Measurements from ENCODE around the gene ARHGEF5. TPM values are rescaled to one million over a fixed set of nuclear protein-coding genes. Genes with fewer than 3 reads are reported as not detected.
A peak's percentile ranks its signal among the peaks of the same experiment; 100 is the strongest.

The ARHGEF5 gene
- total RNA-seq, 2 experiments from 2014 or later = 7.6 to 7.7 TPM

GRCh38 chr7:144391823-144392255 is 36.6 kb downstream of the ARHGEF5 start:
- H3K9me3 Mint-ChIP-seq = no peaks in the 10 kb centered on the region
- peak overlapping the region; percentile 52 for H3K27ac Mint-ChIP-seq
- peaks cover 4% of the 10 kb centered on the region for H3K27me3 Mint-ChIP-seq
- peak overlapping the region; percentile 70 for H3K4me3 Mint-ChIP-seq
- peaks cover 3% of the 10 kb centered on the region for H3K4me1 Mint-ChIP-seq
- POLR2A ChIA-PET = no interaction called here
- DNase-seq = no peak
- ATAC-seq (ENCODE audit: low read depth) = peak; percentile 73
- H3K36me3 Mint-ChIP-seq = no peaks in the 10 kb centered on the region

GRCh38 chr7:144397086-144397485 is 41.9 kb downstream of the ARHGEF5 start:
- H3K36me3 Mint-ChIP-seq = no peaks in the 10 kb centered on the region
- DNase-seq = no peak
- H3K4me1 Mint-ChIP-seq = no peaks in the 10 kb centered on the region
- no peak overlapping the region for H3K4me3 Mint-ChIP-seq
- no peak for ATAC-seq (ENCODE audit: low read depth)
- no peaks in the 10 kb centered on the region for H3K9me3 Mint-ChIP-seq
- POLR2A ChIA-PET = no interaction called here
- no peaks in the 10 kb centered on the region for H3K27me3 Mint-ChIP-seq
- no peak overlapping the region for H3K27ac Mint-ChIP-seq

GRCh38 chr7:144398291-144398690 is 43.1 kb downstream of the ARHGEF5 start:
- H3K4me1 Mint-ChIP-seq = no peaks in the 10 kb centered on the region
- H3K4me3 Mint-ChIP-seq = no peak overlapping the region
- no peaks in the 10 kb centered on the region for H3K36me3 Mint-ChIP-seq
- no peak overlapping the region for H3K27ac Mint-ChIP-seq
- POLR2A ChIA-PET = no interaction called here
- H3K9me3 Mint-ChIP-seq = no peaks in the 10 kb centered on the region
- DNase-seq = no peak
- H3K27me3 Mint-ChIP-seq = no peaks in the 10 kb centered on the region
- no peak for ATAC-seq (ENCODE audit: low read depth)

- H3K36me3 Mint-ChIP-seq = no peaks in the 10 kb centered on the region
Measured at GRCh38 chr7:144398911-144399310, 43.7 kb downstream of the ARHGEF5 start.

GRCh38 chr7:144399946-144400345 is 44.7 kb downstream of the ARHGEF5 start:
- ATAC-seq (ENCODE audit: low read depth) = no peak
- POLR2A ChIA-PET = no interaction called here
- Mint-ChIP-seq H3K4me1 (no peaks in the 10 kb centered on the region), H3K27me3 (no peaks in the 10 kb centered on the region), H3K36me3 (no peaks in the 10 kb centered on the region), H3K27ac (no peak overlapping the region), H3K9me3 (no peaks in the 10 kb centered on the region), H3K4me3 (no peak overlapping the region)
- no peak for DNase-seq

More at GRCh38 chr7:144398911-144399310, 43.7 kb downstream of the ARHGEF5 start:
- H3K4me1 Mint-ChIP-seq = no peaks in the 10 kb centered on the region
- ATAC-seq (ENCODE audit: low read depth) (no peak), DNase-seq (no peak)
- no peak overlapping the region for H3K4me3 Mint-ChIP-seq
- no peaks in the 10 kb centered on the region for H3K9me3 Mint-ChIP-seq
- H3K27me3 Mint-ChIP-seq = no peaks in the 10 kb centered on the region
- no peak overlapping the region for H3K27ac Mint-ChIP-seq
- POLR2A ChIA-PET = no interaction called here

- Mint-ChIP-seq H3K36me3 (no peaks in the 10 kb centered on the region), H3K4me1 (no peaks in the 10 kb centered on the region), H3K9me3 (no peaks in the 10 kb centered on the region), H3K27ac (no peak overlapping the region), H3K4me3 (no peak overlapping the region), H3K27me3 (no peaks in the 10 kb centered on the region)
- POLR2A ChIA-PET = no interaction called here
- DNase-seq = no peak
- ATAC-seq (ENCODE audit: low read depth) = no peak
Measured at GRCh38 chr7:144401490-144401889, 46.3 kb downstream of the ARHGEF5 start.

- POLR2A ChIA-PET = no interaction called here
- no peaks in the 10 kb centered on the region for H3K9me3 Mint-ChIP-seq
- no peak overlapping the region for H3K27ac Mint-ChIP-seq
- no peaks in the 10 kb centered on the region for H3K4me1 Mint-ChIP-seq
- no peak overlapping the region for H3K4me3 Mint-ChIP-seq
- H3K36me3 Mint-ChIP-seq = no peaks in the 10 kb centered on the region
- no peak for ATAC-seq (ENCODE audit: low read depth)
- no peaks in the 10 kb centered on the region for H3K27me3 Mint-ChIP-seq
- DNase-seq = no peak
Measured at GRCh38 chr7:144403102-144403501, 47.9 kb downstream of the ARHGEF5 start.

- Mint-ChIP-seq H3K4me3 (no peak within 1 kb of the TSS), H3K27me3 (no peaks in the 10 kb centered on the region), H3K4me1 (no peaks in the 10 kb centered on the region), H3K27ac (no peak within 1 kb of the TSS), H3K36me3 (no peaks in the 10 kb centered on the region), H3K9me3 (no peaks in the 10 kb centered on the region)
- POLR2A ChIA-PET = no interaction called here
- DNase-seq (no peak), ATAC-seq (ENCODE audit: low read depth) (no peak)
Measured at GRCh38 chr7:144403649-144404061, 48.5 kb downstream of the ARHGEF5 start, which contains the start of gene NOBOX. Gene NOBOX (minus strand): TSS chr7:144403693.

- peaks cover 2% of the 10 kb centered on the region for H3K27me3 Mint-ChIP-seq
- DNase-seq = no peak
- ATAC-seq (ENCODE audit: low read depth) = no peak
- H3K4me3 Mint-ChIP-seq = no peak overlapping the region
- no peaks in the 10 kb centered on the region for H3K36me3 Mint-ChIP-seq
- POLR2A ChIA-PET = no interaction called here
- no peak overlapping the region for H3K27ac Mint-ChIP-seq
- H3K9me3 Mint-ChIP-seq = no peaks in the 10 kb centered on the region
- H3K4me1 Mint-ChIP-seq = no peaks in the 10 kb centered on the region
Measured at GRCh38 chr7:144404946-144405345, 49.7 kb downstream of the ARHGEF5 start.

- Mint-ChIP-seq H3K27me3 (peaks cover 7% of the 10 kb centered on the region), H3K9me3 (no peaks in the 10 kb centered on the region), H3K27ac (no peak overlapping the region), H3K4me3 (no peak overlapping the region), H3K36me3 (no peaks in the 10 kb centered on the region), H3K4me1 (no peaks in the 10 kb centered on the region)
- no peak for DNase-seq
- POLR2A ChIA-PET = no interaction called here
- ATAC-seq (ENCODE audit: low read depth) = no peak
Measured at GRCh38 chr7:144407266-144407931, 52.2 kb downstream of the ARHGEF5 start.

- no peaks in the 10 kb centered on the region for H3K36me3 Mint-ChIP-seq
Measured at GRCh38 chr7:144408121-144408520, 52.9 kb downstream of the ARHGEF5 start.

GRCh38 chr7:144410441-144410840 is 55.2 kb downstream of the ARHGEF5 start:
- no peaks in the 10 kb centered on the region for H3K36me3 Mint-ChIP-seq
- peaks cover 18% of the 10 kb centered on the region for H3K27me3 Mint-ChIP-seq
- no peak overlapping the region for H3K4me3 Mint-ChIP-seq
- ATAC-seq (ENCODE audit: low read depth) = no peak
- H3K4me1 Mint-ChIP-seq = no peaks in the 10 kb centered on the region
- no peak for DNase-seq
- H3K27ac Mint-ChIP-seq = no peak overlapping the region
- H3K9me3 Mint-ChIP-seq = no peaks in the 10 kb centered on the region
- POLR2A ChIA-PET = no interaction called here

More at GRCh38 chr7:144408121-144408520, 52.9 kb downstream of the ARHGEF5 start:
- Mint-ChIP-seq H3K4me1 (no peaks in the 10 kb centered on the region), H3K9me3 (no peaks in the 10 kb centered on the region), H3K4me3 (no peak overlapping the region), H3K27me3 (peaks cover 9% of the 10 kb centered on the region), H3K27ac (no peak overlapping the region)
- ATAC-seq (ENCODE audit: low read depth) (no peak), DNase-seq (no peak)
- POLR2A ChIA-PET = no interaction called here

- Mint-ChIP-seq H3K27ac (no peak overlapping the region), H3K9me3 (peaks cover under 1% of the 10 kb centered on the region), H3K27me3 (peaks cover 19% of the 10 kb centered on the region), H3K36me3 (no peaks in the 10 kb centered on the region), H3K4me1 (no peaks in the 10 kb centered on the region), H3K4me3 (no peak overlapping the region)
- POLR2A ChIA-PET = no interaction called here
- ATAC-seq (ENCODE audit: low read depth) (no peak), DNase-seq (no peak)
Measured at GRCh38 chr7:144414815-144415214, 59.6 kb downstream of the ARHGEF5 start.

- no peak for ATAC-seq (ENCODE audit: low read depth)
Measured at GRCh38 chr7:144415858-144416257, 60.7 kb downstream of the ARHGEF5 start.

More at GRCh38 chr7:144415858-144416257, 60.7 kb downstream of the ARHGEF5 start:
- Mint-ChIP-seq H3K27ac (no peak overlapping the region), H3K4me3 (no peak overlapping the region), H3K9me3 (peaks cover 2% of the 10 kb centered on the region), H3K4me1 (no peaks in the 10 kb centered on the region), H3K36me3 (no peaks in the 10 kb centered on the region), H3K27me3 (peaks cover 16% of the 10 kb centered on the region)
- DNase-seq = no peak
- POLR2A ChIA-PET = no interaction called here
